HPDE6-E6E7 (cell line): ENCODE results near the gene RENBP.
A peak's percentile ranks its signal among the peaks of the same experiment; 100 is the strongest.

ENCODE experiments used
- DNase-seq: peaks from one replicate; pipeline ENCODE4 v3.0.0; 2011; ENCODE audit warnings: missing footprints; ENCODE audit errors: extremely low spot score

The RENBP gene

GRCh38 chrX:153971124-153971449 is 26.6 kb upstream of the RENBP start:
- DNase-seq: peak; percentile 99

GRCh38 chrX:153970357-153971123 is 26.1 kb upstream of the RENBP start:
- DNase-seq: peak; percentile 68

- no peak for DNase-seq
Observed at GRCh38 chrX:153969904-153970356, 25.5 kb upstream of the RENBP start.

GRCh38 chrX:153969125-153969903 is 24.9 kb upstream of the RENBP start:
- no peak for DNase-seq

GRCh38 chrX:153968754-153969124 is 24.3 kb upstream of the RENBP start:
- no peak for DNase-seq

GRCh38 chrX:153968255-153968654 is 23.8 kb upstream of the RENBP start:
- no peak for DNase-seq

- no peak for DNase-seq
Observed at GRCh38 chrX:153967536-153968224, 23.2 kb upstream of the RENBP start.

GRCh38 chrX:153966841-153967535 is 22.5 kb upstream of the RENBP start:
- no peak for DNase-seq

- no peak for DNase-seq
Observed at GRCh38 chrX:153966283-153966688, 21.8 kb upstream of the RENBP start.

- no peak for DNase-seq
Observed at GRCh38 chrX:153965406-153965805, 21.0 kb upstream of the RENBP start.

GRCh38 chrX:153964105-153964504 is 19.7 kb upstream of the RENBP start:
- no peak for DNase-seq

- no peak for DNase-seq
Observed at GRCh38 chrX:153963546-153963945, 19.1 kb upstream of the RENBP start.

GRCh38 chrX:153961292-153961691 is 16.8 kb upstream of the RENBP start:
- no peak for DNase-seq

- DNase-seq: no peak
Observed at GRCh38 chrX:153960786-153961185, 16.3 kb upstream of the RENBP start.

- no peak for DNase-seq
Observed at GRCh38 chrX:153960077-153960476, 15.6 kb upstream of the RENBP start.

- DNase-seq: no peak
Observed at GRCh38 chrX:153959649-153960048, 15.2 kb upstream of the RENBP start.

- DNase-seq: no peak
Observed at GRCh38 chrX:153958605-153959004, 14.2 kb upstream of the RENBP start.

GRCh38 chrX:153957224-153957623 is 12.8 kb upstream of the RENBP start:
- DNase-seq: no peak

GRCh38 chrX:153956044-153956907 is 11.8 kb upstream of the RENBP start:
- DNase-seq: no peak

GRCh38 chrX:153955228-153955732 is 10.8 kb upstream of the RENBP start:
- no peak for DNase-seq
